ENCODE data around the gene ASPRV1.

DNA sequence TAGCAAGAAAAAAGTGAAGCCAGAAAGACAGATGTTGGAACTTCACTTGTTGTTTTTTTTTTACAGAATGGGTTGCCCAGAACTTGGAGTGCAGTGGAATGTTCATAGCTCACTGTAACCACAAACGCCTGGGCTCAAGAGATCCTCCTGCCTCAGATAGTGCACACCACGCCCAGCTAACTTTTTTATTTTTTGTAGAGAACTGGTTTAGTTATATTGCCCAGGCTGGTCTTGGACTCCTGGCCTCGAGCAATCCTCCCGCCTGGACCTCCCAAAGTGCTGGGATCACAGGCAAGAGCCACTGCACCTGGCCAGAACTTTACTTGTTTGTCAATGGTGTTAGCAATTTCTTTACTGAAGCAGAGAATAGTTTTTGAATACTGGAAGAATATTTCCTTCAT lies 11.9 kb upstream of the ASPRV1 start:
- TF ChIP-seq, protein P1, sequence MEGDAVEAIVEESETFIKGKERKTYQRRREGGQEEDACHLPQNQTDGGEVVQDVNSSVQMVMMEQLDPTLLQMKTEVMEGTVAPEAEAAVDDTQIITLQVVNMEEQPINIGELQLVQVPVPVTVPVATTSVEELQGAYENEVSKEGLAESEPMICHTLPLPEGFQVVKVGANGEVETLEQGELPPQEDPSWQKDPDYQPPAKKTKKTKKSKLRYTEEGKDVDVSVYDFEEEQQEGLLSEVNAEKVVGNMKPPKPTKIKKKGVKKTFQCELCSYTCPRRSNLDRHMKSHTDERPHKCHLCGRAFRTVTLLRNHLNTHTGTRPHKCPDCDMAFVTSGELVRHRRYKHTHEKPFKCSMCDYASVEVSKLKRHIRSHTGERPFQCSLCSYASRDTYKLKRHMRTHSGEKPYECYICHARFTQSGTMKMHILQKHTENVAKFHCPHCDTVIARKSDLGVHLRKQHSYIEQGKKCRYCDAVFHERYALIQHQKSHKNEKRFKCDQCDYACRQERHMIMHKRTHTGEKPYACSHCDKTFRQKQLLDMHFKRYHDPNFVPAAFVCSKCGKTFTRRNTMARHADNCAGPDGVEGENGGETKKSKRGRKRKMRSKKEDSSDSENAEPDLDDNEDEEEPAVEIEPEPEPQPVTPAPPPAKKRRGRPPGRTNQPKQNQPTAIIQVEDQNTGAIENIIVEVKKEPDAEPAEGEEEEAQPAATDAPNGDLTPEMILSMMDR (IDR thresholded peaks at IDR 0.05; ENCODE audit: poor library complexity) = no peak
- TF ChIP-seq EZH2 (IDR thresholded peaks at IDR 0.05; ENCODE audit: borderline replicate concordance) (no peak), EZH2phosphoT487 (IDR thresholded peaks at IDR 0.05; ENCODE audit: low read depth, severe bottlenecking, unreplicated experiment) (no peak)
